HepG2 (cell line): ENCODE data around the gene EXOC6B. TPM values are rescaled to one million over a fixed set of nuclear protein-coding genes. Genes with fewer than 3 reads are reported as not detected.

Experiments
- ATAC-seq: fragments of 200-7000 bp; cut with Tn5 transposase; 3 replicates; pipeline ENCODE4 v1.9.1; 2020; ENCODE audit warnings: mild to moderate bottlenecking, moderate library complexity
- BruUV-seq: library from RNA; stranded (reverse); fragments of 400-500 nt; replicated peaks from 2 replicates; lab custom pipeline; 2021; lab: Mats Ljungman, UMichigan
- CTCF ChIA-PET: fragments of 300-600 bp; formaldehyde crosslinking; extraction: SDS; loops from one replicate; lab custom pipeline; 2021; ENCODE audit warnings: low total read pairs, inconsistent platforms, low intra/inter-chr PET ratio; lab: Yijun Ruan, JAX
- POLR2A ChIA-PET: fragments of 350-600 bp; sonication (Branson Sonifier 250); formaldehyde crosslinking; loops from one replicate; lab custom pipeline; 2020; ENCODE audit warnings: antibody characterized with exemption, inconsistent platforms; lab: Yijun Ruan, JAX
- DNase-seq: peaks from one replicate; pipeline ENCODE4 v3.0.0-alpha.2; 2015; ENCODE audit warnings: low spot score
- FAIRE-seq: peaks from 3 replicates; lab custom pipeline; 2011; peaks lifted over from hg19 to GRCh38; lab: Jason Lieb, UNC
- H2AFZ ChIP-seq: one replicate; pipeline ENCODE4 v1.6.1; 2011; ENCODE audit warnings: low read length, inconsistent platforms
- H3K27ac ChIP-seq: fragments of 300-600 bp; 3 replicates; pipeline ENCODE4 v1.8.0; 2011; ENCODE audit warnings: mixed run types, mild to moderate bottlenecking, mixed read lengths, low read length, inconsistent platforms; ENCODE audit not compliant: insufficient read depth; ENCODE audit errors: extremely low read length
- H3K27me3 ChIP-seq, 2 experiments: fragments of 200-600 bp in 1 of 2; 2 replicates in 1 of 2; 3 replicates in 1 of 2; pipeline versions ENCODE4 v1.6.0 to v1.8.0; 2011; ENCODE audit warnings: low read length in 2 of 2, mild to moderate bottlenecking in 2 of 2, moderate library complexity in 2 of 2, inconsistent platforms in 1 of 2; ENCODE audit not compliant: insufficient read depth in 2 of 2, control insufficient read depth in 1 of 2
- H3K36me3 ChIP-seq, 2 experiments: fragments of 200-600 bp in 1 of 2; replicated peaks in 1 of 2; 2 replicates in 1 of 2; 3 replicates in 1 of 2; pipeline versions ENCODE4 v1.5.1 to v1.8.0; 2011; ENCODE audit warnings: low read length in 2 of 2, inconsistent platforms in 1 of 2; ENCODE audit not compliant: insufficient read depth in 2 of 2, control insufficient read depth in 1 of 2
- H3K4me1 ChIP-seq: 2 replicates; pipeline ENCODE4 v1.5.1; 2012; ENCODE audit warnings: low read length, inconsistent platforms; ENCODE audit not compliant: insufficient read depth
- H3K4me2 ChIP-seq: 2 replicates; pipeline ENCODE4 v1.6.0; 2011; ENCODE audit warnings: low read depth, low read length, inconsistent platforms
- H3K4me3 ChIP-seq, 3 experiments: fragments of 200-600 bp in 1 of 3; sonication (generic), shearing (Covaris generic) in 1 of 3; replicated peaks in 1 of 3; 2 replicates each; pipeline ENCODE4 v1.5.1; 2011 to 2016; ENCODE audit warnings: low read length in 3 of 3, inconsistent platforms in 2 of 3, low read depth in 2 of 3, mild to moderate bottlenecking in 2 of 3, control low read depth in 1 of 3, mixed read lengths in 1 of 3; ENCODE audit not compliant: insufficient read depth in 1 of 3
- H3K79me2 ChIP-seq: one replicate; pipeline ENCODE4 v1.6.1; 2011; ENCODE audit warnings: low read length, inconsistent platforms; ENCODE audit not compliant: insufficient read depth
- H3K9ac ChIP-seq: 2 replicates; pipeline ENCODE4 v1.6.0; 2011; ENCODE audit warnings: mild to moderate bottlenecking, low read depth, low read length, inconsistent platforms; ENCODE audit not compliant: insufficient read depth
- H3K9me3 ChIP-seq: 2 replicates; pipeline ENCODE4 v1.5.1; 2012; ENCODE audit warnings: mild to moderate bottlenecking, low read length
- H4K20me1 ChIP-seq: 2 replicates; pipeline ENCODE4 v1.6.0; 2011; ENCODE audit warnings: inconsistent platforms, mild to moderate bottlenecking, low read length, moderate library complexity; ENCODE audit not compliant: insufficient read depth
- BHLHE40 ChIP-seq: IDR thresholded peaks from 2 replicates; pipeline ENCODE4 v1.6.1; 2011; ENCODE audit warnings: low read length, improper control_type of control experiment
- CEBPB ChIP-seq: IDR thresholded peaks from 2 replicates; pipeline ENCODE4 v1.6.1; 2011; ENCODE audit warnings: low read depth, low read length, improper control_type of control experiment, borderline replicate concordance
- EEA1 ChIP-seq: sonication (generic); formaldehyde crosslinking; IDR thresholded peaks from 2 replicates; pipeline ENCODE4 v1.5.1; 2020; ENCODE audit warnings: mild to moderate bottlenecking, missing genetic modification reagents, borderline replicate concordance
- GATA4 ChIP-seq: sonication (generic); IDR thresholded peaks from 2 replicates; pipeline ENCODE4 v1.6.1; 2016; ENCODE audit warnings: antibody characterized with exemption, low read depth, borderline replicate concordance
- MBNL3 ChIP-seq: fragments of 250-450 bp; sonication (Bioruptor Pico); conservative IDR thresholded peaks from 2 replicates; pipeline ENCODE4 v1.8.0; 2022; ENCODE audit warnings: mild to moderate bottlenecking, inconsistent platforms
- SIX1 ChIP-seq: sonication (generic); formaldehyde crosslinking; IDR thresholded peaks from 2 replicates; pipeline ENCODE4 v1.4.0; 2020; ENCODE audit warnings: missing genetic modification reagents, borderline replicate concordance
- STAG1 ChIP-seq: sonication (generic); formaldehyde crosslinking; IDR thresholded peaks from 2 replicates; pipeline ENCODE4 v1.4.0; 2020; ENCODE audit warnings: missing genetic modification reagents
- ZBTB20 ChIP-seq: sonication (generic); formaldehyde crosslinking; IDR thresholded peaks from 2 replicates; pipeline ENCODE4 v1.8.1; 2023; ENCODE audit warnings: missing genetic modification reagents, low read depth, mild to moderate bottlenecking, borderline replicate concordance
- ZFP82 ChIP-seq: sonication (generic); formaldehyde crosslinking; IDR thresholded peaks from 2 replicates; pipeline ENCODE4 v1.5.1; 2020; ENCODE audit warnings: mild to moderate bottlenecking, missing genetic modification reagents, borderline replicate concordance
- ZNF232 ChIP-seq: sonication (generic); formaldehyde crosslinking; IDR thresholded peaks from 2 replicates; pipeline ENCODE4 v1.4.0; 2020; ENCODE audit warnings: missing genetic modification reagents, borderline replicate concordance
- ZNF354B ChIP-seq: sonication (generic); formaldehyde crosslinking; IDR thresholded peaks from 2 replicates; pipeline ENCODE4 v1.8.0; 2022; ENCODE audit warnings: mild to moderate bottlenecking, missing genetic modification reagents
- ZNF792 ChIP-seq: IDR thresholded peaks from 2 replicates; pipeline ENCODE4 v1.6.1; 2016
- WGBS: methylation state at CpG from one replicate; pipeline ENCODE4 v1.1.6; 2017; ENCODE audit warnings: low lambda C conversion rate; 5-methylcytosine and 5-hydroxymethylcytosine counted together
- in situ Hi-C: cut with HindIII; loops from 2 replicates; pipeline ENCODE4 v1.10.0; 2017; ENCODE audit warnings: low pct_unique_long_range_greater_than_20kb; ENCODE audit not compliant: extremely low pct_ligation_motif_present
- intact Hi-C: fragments of 100-400 bp; cut with micrococcal nuclease; formaldehyde crosslinking; loops from one replicate; pipeline ENCODE4 v1.10.0; 2022; ENCODE audit not compliant: unreplicated experiment
- polyA plus RNA-seq, 8 experiments: library from polyadenylated mRNA; depleted of rRNA in 3 of 8; stranded (reverse) in 7 of 8; unstranded in 1 of 8; fragments of >200 nt; fragmentation: Illumina TruSeq in 4 of 8; extraction: Trizol in 4 of 8; gene quantifications; 2 replicates each; pipeline versions ENCODE4 v1.2.1 to v1.2.3, GENCODE V29; 2011 to 2016; ENCODE audit warnings: low read depth in 4 of 8, missing spikeins in 1 of 8, mixed read lengths in 1 of 8; ENCODE audit not compliant: insufficient read depth in 1 of 8
- total RNA-seq, 5 experiments: library from RNA; depleted of rRNA; stranded (reverse); fragments of >200 nt; fragmentation: Illumina TruSeq; extraction: Trizol; gene quantifications; 2 replicates each; pipeline ENCODE4 v1.2.3, GENCODE V29; 2016; ENCODE audit warnings: low read depth in 1 of 5
- TF ChIP-seq, protein P1 (sequence below): sonication (generic); formaldehyde crosslinking; IDR thresholded peaks from 2 replicates; pipeline ENCODE4 v1.4.0; 2020; ENCODE audit warnings: missing genetic modification reagents
- TF ChIP-seq, protein P2 (sequence below): sonication (generic); formaldehyde crosslinking; IDR thresholded peaks from 2 replicates; pipeline ENCODE4 v1.4.0; 2020; ENCODE audit warnings: mild to moderate bottlenecking, low read depth, missing genetic modification reagents
- TF ChIP-seq, protein P3 (sequence below): sonication (generic); formaldehyde crosslinking; IDR thresholded peaks from 2 replicates; pipeline ENCODE4 v1.9.0; 2022; ENCODE audit warnings: low read depth, missing genetic modification reagents

The EXOC6B gene
- total and polyA plus RNA-seq, 2 of the 13 experiments (the other 11 are each of a cell fraction or from before 2014, with no cell fraction given) = 9.1 to 15.9 TPM

DNA sequence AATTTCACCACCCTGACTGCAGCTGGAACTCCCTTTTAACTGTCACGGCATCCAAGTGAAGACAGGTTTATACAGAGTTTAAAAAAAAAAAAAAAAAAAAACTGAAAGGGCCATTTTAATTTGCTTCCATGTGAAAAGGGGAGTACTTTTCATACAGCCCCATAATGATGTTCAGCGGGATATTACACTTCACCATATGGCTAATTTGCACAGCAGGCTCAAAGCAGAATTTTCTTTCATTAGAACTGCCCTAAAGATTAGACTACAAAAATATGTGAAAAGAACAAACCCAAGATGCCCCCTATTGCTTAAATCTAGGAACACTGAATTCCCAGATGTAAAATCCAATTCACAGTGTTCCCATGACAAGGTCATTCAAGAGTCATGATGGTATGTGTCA, 301.8 kb downstream of the EXOC6B start:
- no peak overlapping the region for H3K4me2 ChIP-seq
- intact Hi-C loops = no loop called here
- no peaks in the 10 kb centered on the region for H3K79me2 ChIP-seq
- no peaks in the 10 kb centered on the region for H3K9me3 ChIP-seq
- no peak overlapping the region for H2AFZ ChIP-seq
- no peaks in the 10 kb centered on the region for H3K4me1 ChIP-seq
- no TSS peak for BruUV-seq
- no peaks in the 10 kb centered on the region for H3K27me3 ChIP-seq
- TF ChIP-seq ZBTB20 (CRISPR knock-in tag) = no peak
- TF ChIP-seq STAG1 = no peak
- no peak for TF ChIP-seq SIX1
- no peak for TF ChIP-seq MBNL3
- TF ChIP-seq, protein P1, sequence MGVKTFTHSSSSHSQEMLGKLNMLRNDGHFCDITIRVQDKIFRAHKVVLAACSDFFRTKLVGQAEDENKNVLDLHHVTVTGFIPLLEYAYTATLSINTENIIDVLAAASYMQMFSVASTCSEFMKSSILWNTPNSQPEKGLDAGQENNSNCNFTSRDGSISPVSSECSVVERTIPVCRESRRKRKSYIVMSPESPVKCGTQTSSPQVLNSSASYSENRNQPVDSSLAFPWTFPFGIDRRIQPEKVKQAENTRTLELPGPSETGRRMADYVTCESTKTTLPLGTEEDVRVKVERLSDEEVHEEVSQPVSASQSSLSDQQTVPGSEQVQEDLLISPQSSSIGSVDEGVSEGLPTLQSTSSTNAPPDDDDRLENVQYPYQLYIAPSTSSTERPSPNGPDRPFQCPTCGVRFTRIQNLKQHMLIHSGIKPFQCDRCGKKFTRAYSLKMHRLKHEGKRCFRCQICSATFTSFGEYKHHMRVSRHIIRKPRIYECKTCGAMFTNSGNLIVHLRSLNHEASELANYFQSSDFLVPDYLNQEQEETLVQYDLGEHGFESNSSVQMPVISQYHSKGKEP (CRISPR knock-in tag) = no peak
- no peak for TF ChIP-seq ZNF354B (CRISPR knock-in tag)
- CTCF ChIA-PET = no interaction called here
- H3K36me3 ChIP-seq = no peaks in the 10 kb centered on the region
- H3K27ac ChIP-seq = no peak overlapping the region
- no peaks in the 10 kb centered on the region for H4K20me1 ChIP-seq
- POLR2A ChIA-PET = no interaction called here
- in situ Hi-C loops = no loop called here
- no peak overlapping the region for H3K9ac ChIP-seq
- WGBS = 96% methylated on average over 2 of the region's 2 CpGs
- no peak overlapping the region for H3K4me3 ChIP-seq
- FAIRE-seq = no peak
- no peak for ATAC-seq
- no peak for DNase-seq

DNA sequence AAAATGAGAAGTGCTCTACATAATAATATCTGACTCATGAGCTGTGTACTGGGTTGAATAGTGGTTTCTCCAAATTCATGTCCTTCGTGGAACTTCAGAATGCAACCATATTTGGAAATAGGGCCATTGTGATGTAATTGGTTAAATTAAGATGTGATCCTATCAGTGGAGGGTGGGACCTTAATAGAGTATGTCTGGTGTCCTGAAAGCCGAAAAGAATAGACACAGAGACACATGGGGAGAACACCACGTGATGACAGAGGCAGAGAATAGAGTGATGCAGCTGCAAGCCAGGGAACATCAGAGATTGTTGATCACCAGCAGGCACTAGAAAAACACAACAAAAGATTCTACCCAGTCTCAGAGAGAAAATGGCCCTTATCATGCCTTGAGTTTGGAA, 310.1 kb downstream of the EXOC6B start:
- H4K20me1 ChIP-seq = no peaks in the 10 kb centered on the region
- H3K79me2 ChIP-seq = no peaks in the 10 kb centered on the region
- H3K27ac ChIP-seq = no peak overlapping the region
- no peak overlapping the region for H2AFZ ChIP-seq
- no peaks in the 10 kb centered on the region for H3K36me3 ChIP-seq
- no peaks in the 10 kb centered on the region; a peak in 1 of 5 replicates for H3K27me3 ChIP-seq
- BruUV-seq = no TSS peak
- ATAC-seq (no peak), DNase-seq (no peak), FAIRE-seq (no peak)
- no peak overlapping the region for H3K4me3 ChIP-seq
- H3K4me1 ChIP-seq = peaks cover 19% of the 10 kb centered on the region
- no peak overlapping the region for H3K9ac ChIP-seq
- in situ Hi-C loops (no loop called here), intact Hi-C loops (no loop called here)
- WGBS = 95% methylated on average over 3 of the region's 3 CpGs
- no peak overlapping the region for H3K4me2 ChIP-seq
- ChIA-PET POLR2A (no interaction called here), CTCF (no interaction called here)
- no peaks in the 10 kb centered on the region for H3K9me3 ChIP-seq
- TF ChIP-seq, protein P2, sequence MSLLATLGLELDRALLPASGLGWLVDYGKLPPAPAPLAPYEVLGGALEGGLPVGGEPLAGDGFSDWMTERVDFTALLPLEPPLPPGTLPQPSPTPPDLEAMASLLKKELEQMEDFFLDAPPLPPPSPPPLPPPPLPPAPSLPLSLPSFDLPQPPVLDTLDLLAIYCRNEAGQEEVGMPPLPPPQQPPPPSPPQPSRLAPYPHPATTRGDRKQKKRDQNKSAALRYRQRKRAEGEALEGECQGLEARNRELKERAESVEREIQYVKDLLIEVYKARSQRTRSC (CRISPR knock-in tag) = no peak
- TF ChIP-seq ZNF232 (no peak), BHLHE40 (no peak), ZNF792 (CRISPR knock-in tag) (no peak), EEA1 (no peak), GATA4 (no peak), ZFP82 (no peak), CEBPB (no peak)
- TF ChIP-seq, protein P3, sequence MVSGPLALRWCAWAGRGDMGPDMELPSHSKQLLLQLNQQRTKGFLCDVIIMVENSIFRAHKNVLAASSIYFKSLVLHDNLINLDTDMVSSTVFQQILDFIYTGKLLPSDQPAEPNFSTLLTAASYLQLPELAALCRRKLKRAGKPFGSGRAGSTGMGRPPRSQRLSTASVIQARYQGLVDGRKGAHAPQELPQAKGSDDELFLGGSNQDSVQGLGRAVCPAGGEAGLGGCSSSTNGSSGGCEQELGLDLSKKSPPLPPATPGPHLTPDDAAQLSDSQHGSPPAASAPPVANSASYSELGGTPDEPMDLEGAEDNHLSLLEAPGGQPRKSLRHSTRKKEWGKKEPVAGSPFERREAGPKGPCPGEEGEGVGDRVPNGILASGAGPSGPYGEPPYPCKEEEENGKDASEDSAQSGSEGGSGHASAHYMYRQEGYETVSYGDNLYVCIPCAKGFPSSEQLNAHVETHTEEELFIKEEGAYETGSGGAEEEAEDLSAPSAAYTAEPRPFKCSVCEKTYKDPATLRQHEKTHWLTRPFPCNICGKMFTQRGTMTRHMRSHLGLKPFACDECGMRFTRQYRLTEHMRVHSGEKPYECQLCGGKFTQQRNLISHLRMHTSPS (CRISPR knock-in tag) = no peak
